AG09309 (cell line): ENCODE data around the gene UBE4B.

Experiments
- DNase-seq: peaks from one replicate; pipeline ENCODE4 v3.0.0-alpha.2; 2010; ENCODE audit warnings: low read depth
- H3K4me3 ChIP-seq: 2 replicates; pipeline ENCODE4 v1.5.1; 2011; ENCODE audit warnings: mild to moderate bottlenecking, low read depth, low read length, moderate library complexity; ENCODE audit not compliant: control insufficient read depth
- TF ChIP-seq, protein P1 (sequence below): IDR thresholded peaks from 2 replicates; pipeline ENCODE4 v1.5.1; 2011; ENCODE audit warnings: mild to moderate bottlenecking, low read depth, low read length, inconsistent platforms; ENCODE audit not compliant: insufficient read depth, control insufficient read depth; ENCODE audit errors: missing control alignments

The UBE4B gene

DNA sequence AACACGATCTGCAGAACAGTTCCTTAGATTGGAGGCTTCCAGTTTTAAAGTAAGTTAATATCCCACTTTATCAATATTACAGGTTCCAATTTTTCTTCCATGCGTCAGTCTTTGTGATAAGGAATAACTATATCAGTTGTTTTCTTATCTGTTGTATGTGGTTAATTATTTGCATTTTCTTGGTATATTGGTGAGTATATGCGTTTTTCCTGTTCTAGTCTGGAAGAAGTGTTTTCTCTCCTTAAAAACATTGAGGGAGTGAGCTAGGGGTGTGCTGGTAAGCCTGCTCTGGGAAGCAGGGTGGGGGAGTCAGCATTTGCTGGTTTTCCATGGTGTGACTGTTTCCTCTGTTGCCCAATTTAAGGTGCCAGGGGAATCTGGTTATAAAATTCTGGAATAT is 127.4 kb downstream of the UBE4B start:
- no peak overlapping the region for H3K4me3 ChIP-seq
- no peak for DNase-seq
- TF ChIP-seq, protein P1, sequence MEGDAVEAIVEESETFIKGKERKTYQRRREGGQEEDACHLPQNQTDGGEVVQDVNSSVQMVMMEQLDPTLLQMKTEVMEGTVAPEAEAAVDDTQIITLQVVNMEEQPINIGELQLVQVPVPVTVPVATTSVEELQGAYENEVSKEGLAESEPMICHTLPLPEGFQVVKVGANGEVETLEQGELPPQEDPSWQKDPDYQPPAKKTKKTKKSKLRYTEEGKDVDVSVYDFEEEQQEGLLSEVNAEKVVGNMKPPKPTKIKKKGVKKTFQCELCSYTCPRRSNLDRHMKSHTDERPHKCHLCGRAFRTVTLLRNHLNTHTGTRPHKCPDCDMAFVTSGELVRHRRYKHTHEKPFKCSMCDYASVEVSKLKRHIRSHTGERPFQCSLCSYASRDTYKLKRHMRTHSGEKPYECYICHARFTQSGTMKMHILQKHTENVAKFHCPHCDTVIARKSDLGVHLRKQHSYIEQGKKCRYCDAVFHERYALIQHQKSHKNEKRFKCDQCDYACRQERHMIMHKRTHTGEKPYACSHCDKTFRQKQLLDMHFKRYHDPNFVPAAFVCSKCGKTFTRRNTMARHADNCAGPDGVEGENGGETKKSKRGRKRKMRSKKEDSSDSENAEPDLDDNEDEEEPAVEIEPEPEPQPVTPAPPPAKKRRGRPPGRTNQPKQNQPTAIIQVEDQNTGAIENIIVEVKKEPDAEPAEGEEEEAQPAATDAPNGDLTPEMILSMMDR, result no peak

GRCh38 chr1:10160907-10161490 is 128.2 kb downstream of the UBE4B start:
- no peak overlapping the region for H3K4me3 ChIP-seq
- DNase-seq, result no peak
- TF ChIP-seq, protein P1, result no peak

DNA sequence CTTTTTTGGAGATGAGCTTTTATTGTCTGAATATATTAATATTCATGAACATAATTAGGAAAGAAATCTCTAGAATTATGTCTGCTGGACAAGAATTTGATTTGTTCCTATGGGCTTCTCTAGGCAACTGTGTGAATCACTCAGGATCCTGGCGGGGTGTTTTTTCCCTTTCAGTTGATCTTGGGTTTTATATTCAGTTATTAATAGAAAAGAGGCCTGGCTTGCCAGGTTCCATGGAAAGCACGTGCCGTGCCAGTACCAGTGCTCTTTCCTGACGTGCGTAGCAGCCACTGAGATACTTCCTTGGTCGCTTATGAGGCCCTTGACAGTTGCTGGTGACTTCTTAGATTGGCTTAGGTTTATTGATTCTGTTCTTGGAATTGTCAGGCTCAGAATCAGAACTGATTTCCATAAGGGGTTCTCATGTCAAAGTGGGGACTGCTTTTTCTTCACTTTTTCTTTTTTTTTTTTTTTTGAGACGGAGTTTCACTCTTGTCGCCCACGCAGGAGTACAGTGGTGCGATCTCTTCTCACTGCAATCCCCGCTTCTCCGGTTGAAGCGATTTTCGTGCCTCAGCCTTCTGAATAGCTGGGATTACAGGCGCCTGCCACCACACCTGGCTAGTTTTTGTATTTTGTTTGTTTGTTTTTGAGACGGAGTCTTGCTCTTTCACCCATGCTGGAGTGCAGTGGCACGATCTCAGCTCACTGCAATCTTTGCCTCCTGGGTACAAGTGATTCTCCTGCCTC is 129.0 kb downstream of the UBE4B start:
- H3K4me3 ChIP-seq, result no peak overlapping the region
- TF ChIP-seq, protein P1, result no peak
- DNase-seq, result no peak

- TF ChIP-seq, protein P1, result no peak
- DNase-seq, result no peak
- H3K4me3 ChIP-seq, result no peak overlapping the region
Measured at GRCh38 chr1:10168912-10169514, 136.3 kb downstream of the UBE4B start.

DNA sequence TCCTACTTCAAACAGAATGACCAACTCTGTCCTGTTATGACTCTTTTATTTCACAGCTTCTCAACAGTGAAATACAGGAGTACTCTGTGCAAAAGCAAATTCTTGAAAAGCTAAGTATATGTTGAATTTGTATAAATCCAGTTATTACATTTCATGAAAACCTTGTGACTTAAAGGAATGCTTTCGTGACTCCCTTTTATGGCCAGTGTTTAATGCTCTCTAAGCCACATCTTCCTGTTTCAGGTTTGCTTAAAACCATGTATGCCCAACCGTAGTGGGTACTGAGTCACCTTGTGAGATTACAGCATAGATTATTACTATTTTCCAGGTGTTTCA is 137.4 kb downstream of the UBE4B start:
- TF ChIP-seq, protein P1, result no peak
- H3K4me3 ChIP-seq, result no peak overlapping the region
- no peak for DNase-seq

DNA sequence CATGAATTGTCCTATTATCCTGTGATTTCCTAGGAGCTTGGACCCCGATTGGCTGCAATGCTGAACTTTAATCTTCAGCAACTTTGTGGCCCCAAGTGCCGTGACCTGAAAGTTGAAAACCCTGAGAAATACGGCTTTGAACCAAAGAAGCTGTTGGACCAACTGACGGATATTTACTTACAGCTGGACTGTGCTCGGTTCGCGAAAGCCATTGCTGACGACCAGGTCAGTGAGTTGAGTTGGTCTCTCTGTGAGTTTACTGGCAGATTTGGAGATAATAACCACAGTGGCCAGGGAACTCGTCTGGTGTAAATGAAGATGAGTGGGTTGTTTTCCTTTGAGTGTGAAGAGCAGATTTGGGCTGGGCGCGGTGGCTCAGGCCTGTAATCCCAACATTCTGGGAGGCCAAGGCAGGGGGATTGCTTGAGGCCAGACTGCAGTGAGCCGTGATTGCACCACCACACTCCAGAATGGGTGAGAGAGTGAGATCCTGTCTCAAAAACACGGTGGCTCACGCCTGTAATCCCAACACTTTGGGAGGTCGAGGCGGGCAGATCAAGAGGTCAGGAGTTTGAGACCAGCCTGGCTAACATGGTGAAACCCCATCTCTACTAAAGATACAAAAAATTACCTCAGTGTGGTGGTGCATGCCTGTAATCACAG is 138.5 kb downstream of the UBE4B start:
- TF ChIP-seq, protein P1, result no peak
- no peak for DNase-seq
- no peak overlapping the region for H3K4me3 ChIP-seq
